Right cardiac atrium (tissue), 5 donors: ENCODE data around the gene GNAS-AS1. TPM values are rescaled to one million over a fixed set of nuclear protein-coding genes. Genes with fewer than 3 reads are reported as not detected.

Experiments used
- ATAC-seq, 2 donors: fragments of 200-7000 bp; cut with Tn5 transposase; one replicate each; pipeline versions ENCODE4 v1.8.0 to v1.9.1; 2020; ENCODE audit warnings: moderate library complexity in 2 of 2, mild to moderate bottlenecking in 1 of 2
- DNase-seq, 3 donors: peaks; one replicate each; pipeline ENCODE4 v3.0.0-alpha.2; 2020
- H3K27ac ChIP-seq: one replicate; pipeline ENCODE4 v1.5.1; 2013; ENCODE audit warnings: mild to moderate bottlenecking, low read length, control low read depth, moderate library complexity
- H3K27me3 ChIP-seq: one replicate; pipeline ENCODE4 v1.6.1; 2013; ENCODE audit not compliant: control insufficient read depth, insufficient read depth
- H3K4me1 ChIP-seq: one replicate; pipeline ENCODE4 v1.6.1; 2013; ENCODE audit warnings: low read length; ENCODE audit not compliant: control insufficient read depth, insufficient read depth
- H3K4me3 ChIP-seq: one replicate; pipeline ENCODE4 v1.5.1; 2013; ENCODE audit warnings: low read length, control low read depth
- H3K9me3 ChIP-seq: one replicate; pipeline ENCODE4 v1.6.1; 2013; ENCODE audit warnings: low read length; ENCODE audit not compliant: control insufficient read depth
- WGBS: extraction: QIAGEN DNeasy Blood & Tissue Kit; methylation state at CpG from one replicate; pipeline ENCODE4 v1.1.7; 2013; 5-methylcytosine and 5-hydroxymethylcytosine counted together
- intact Hi-C, 4 donors: fragments of 100-400 bp; cut with DNase I; formaldehyde crosslinking; loops; one replicate each; pipeline versions ENCODE4 v1.11.0 to v1.14.0; 2022 to 2023
- long read RNA-seq, 4 donors: library from polyadenylated mRNA; unstranded; transcript quantifications; one replicate each; pipeline ENCODE4 v2.0.0, GENCODE V29; 2020 to 2021
- polyA plus RNA-seq: library from polyadenylated mRNA; stranded (reverse); fragments of 200-250 nt; gene quantifications from one replicate; pipeline ENCODE4 v1.2.3, GENCODE V29; 2013
- total RNA-seq, 4 donors: library from RNA; stranded (reverse); fragmentation: NEBNext Ultra II Directional; extraction: Animal tissue kit (Norgen Biotek cat#: 25700); gene quantifications; one replicate each; pipeline ENCODE4 v1.2.1, GENCODE V29; 2021
- donor health status: healthy with polysubstance abuse.
- donor health status: DM: no; HTN: yes; CAD: no.
- donor health status: DM: no; HTN: no; CAD: no.
- donor health status: DM: no; HTN: yes; CAD: no; lungs with severe emphysema.
- donor health status: DM: yes; HTN: yes; CAD: no.

GNAS-AS1 gene
- under 1 TPM; 0.42 to 0.74 (median 0.50) TPM for total RNA-seq
- 0.32 TPM for polyA plus RNA-seq
- long read RNA-seq, donor 1, partial matches to known transcripts = 0 of 1 reads
- long read RNA-seq, donor 1, other reads (novel, unspliced or antisense) = 1 of 1 reads
- long read RNA-seq, donor 2, partial matches to known transcripts = 0 of 1 reads
- long read RNA-seq, donor 2, other reads (novel, unspliced or antisense) = 1 of 1 reads
- long read RNA-seq, donor 3 = 0 reads
- long read RNA-seq, donor 4 = 0 reads

- Histone ChIP-seq H3K4me3 (peak within 1 kb of the TSS; percentile 39), H3K4me1 (no peaks in the 10 kb centered on the region), H3K27me3 (no peaks in the 10 kb centered on the region), H3K27ac (no peak within 1 kb of the TSS), H3K9me3 (no peaks in the 10 kb centered on the region)
- WGBS = 46% methylated on average over 25 of the region's 25 CpGs
- intact Hi-C loops = loop anchor here in 1 of 4 donors (10.0 kb wide), 1 partner anchor 616 kb away; no protein-coding TSS in a partner anchor
- ATAC-seq = peak; percentile 80 to 89
- peak; percentile 87 to 94 (median 94) for DNase-seq
Measured at GRCh38 chr20:58850693-58851174, at the start of gene GNAS-AS1. GNAS-AS1 (minus strand) TSS chr20:58850902.

DNA sequence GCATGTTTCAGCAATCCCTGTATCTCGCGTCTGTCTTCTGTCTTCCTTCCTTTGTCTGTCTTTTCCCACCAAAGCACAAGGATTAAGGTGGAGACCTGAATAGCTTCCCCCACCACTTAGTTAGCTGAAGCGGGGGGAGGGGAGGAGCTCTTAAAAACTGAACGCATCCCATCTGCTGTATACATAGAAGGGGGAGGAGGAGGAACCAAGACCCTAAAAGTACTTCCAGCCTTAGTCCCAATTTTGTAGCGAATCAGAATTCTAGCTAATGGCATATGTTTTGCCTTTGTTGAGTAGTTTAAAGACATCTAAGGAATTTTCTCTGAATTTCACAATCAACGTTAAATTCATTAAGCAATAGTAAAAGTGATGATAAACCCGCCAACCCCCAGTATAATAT is 49.7 kb upstream of the GNAS-AS1 start:
- Histone ChIP-seq H3K27ac (no peak overlapping the region), H3K27me3 (no peaks in the 10 kb centered on the region), H3K4me3 (no peak overlapping the region), H3K9me3 (no peaks in the 10 kb centered on the region), H3K4me1 (peaks cover 8% of the 10 kb centered on the region)
- no peak for DNase-seq
- 51% methylated on average over 7 of the region's 7 CpGs for WGBS
- intact Hi-C loops = no loop called here
- ATAC-seq = no peak

GRCh38 chr20:58899512-58899911 is 48.8 kb upstream of the GNAS-AS1 start:
- H3K9me3 ChIP-seq = no peaks in the 10 kb centered on the region
- no peak for DNase-seq
- H3K4me3 ChIP-seq = no peak overlapping the region
- no peak overlapping the region for H3K27ac ChIP-seq
- no peak for ATAC-seq
- peaks cover 8% of the 10 kb centered on the region for H3K4me1 ChIP-seq
- intact Hi-C loops = loop anchor here in 3 of 4 donors (10.0 kb wide), 3 partner anchors 85 to 145 kb away; partner anchors contain the start of genes NELFCD (in 2 of the 3), PRELID3B (in 1 of the 3) and TUBB1 (in 1 of the 3)
- WGBS = 82% methylated on average over 10 of the region's 10 CpGs
- H3K27me3 ChIP-seq = no peaks in the 10 kb centered on the region

DNA sequence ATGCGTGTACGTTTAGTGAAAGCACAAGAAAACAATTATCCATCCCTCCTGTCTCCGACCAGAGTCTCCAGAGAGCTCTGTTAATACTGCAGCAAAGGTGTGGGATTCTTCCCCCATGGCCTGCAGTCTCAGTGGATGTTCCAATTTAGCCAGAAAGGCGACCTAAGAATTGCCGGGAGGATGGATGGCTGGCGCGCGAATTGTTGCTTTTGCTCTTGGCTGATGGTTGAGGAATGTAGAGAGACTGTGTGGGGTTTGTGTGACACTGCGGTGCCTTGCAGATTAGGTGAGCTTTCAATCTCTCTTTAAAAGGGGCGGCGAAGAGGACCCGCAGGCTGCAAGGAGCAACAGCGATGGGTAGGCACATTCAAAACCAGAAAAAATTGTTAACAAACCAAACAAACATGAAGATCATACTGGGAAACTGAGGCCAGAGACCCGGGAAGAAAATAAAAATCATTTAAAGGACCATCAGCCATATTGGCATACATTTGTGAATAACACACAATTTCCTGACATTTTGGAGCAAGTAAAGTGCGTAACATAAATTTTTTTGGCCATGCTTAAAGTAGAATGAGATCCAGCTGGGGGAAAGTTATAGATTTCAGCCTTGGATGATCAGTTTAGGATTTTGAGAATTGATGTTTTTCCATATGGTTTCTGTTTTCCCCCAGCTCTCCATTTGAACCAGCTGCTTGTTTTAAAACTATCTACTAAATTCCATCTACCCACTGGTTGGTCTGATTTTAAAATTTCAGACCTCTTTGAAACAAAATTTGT is 48.1 kb upstream of the GNAS-AS1 start:
- WGBS = 42% methylated on average over 15 of the region's 15 CpGs
- DNase-seq (no peak), ATAC-seq (no peak)
- H3K4me3 ChIP-seq = no peak overlapping the region
- intact Hi-C loops = loop anchor here in 3 of 4 donors (10.0 kb wide), 3 partner anchors 86 to 146 kb away; partner anchors contain the start of genes NELFCD (in 2 of the 3), PRELID3B (in 1 of the 3) and TUBB1 (in 1 of the 3)
- H3K9me3 ChIP-seq = no peaks in the 10 kb centered on the region
- peaks cover 8% of the 10 kb centered on the region for H3K4me1 ChIP-seq
- H3K27me3 ChIP-seq = no peaks in the 10 kb centered on the region
- peak overlapping the region; percentile 20 for H3K27ac ChIP-seq

- ATAC-seq = no peak
- DNase-seq = no peak
- Histone ChIP-seq H3K4me3 (no peak overlapping the region), H3K4me1 (peaks cover 8% of the 10 kb centered on the region), H3K27ac (no peak overlapping the region), H3K9me3 (no peaks in the 10 kb centered on the region), H3K27me3 (no peaks in the 10 kb centered on the region)
- intact Hi-C loops = loop anchor here in 3 of 4 donors (10.0 kb wide), 3 partner anchors 87 to 147 kb away; partner anchors contain the start of genes NELFCD (in 2 of the 3), PRELID3B (in 1 of the 3) and TUBB1 (in 1 of the 3)
- WGBS = 33% methylated on average over 4 of the region's 4 CpGs
Measured at GRCh38 chr20:58897488-58897887, 46.8 kb upstream of the GNAS-AS1 start.

DNA sequence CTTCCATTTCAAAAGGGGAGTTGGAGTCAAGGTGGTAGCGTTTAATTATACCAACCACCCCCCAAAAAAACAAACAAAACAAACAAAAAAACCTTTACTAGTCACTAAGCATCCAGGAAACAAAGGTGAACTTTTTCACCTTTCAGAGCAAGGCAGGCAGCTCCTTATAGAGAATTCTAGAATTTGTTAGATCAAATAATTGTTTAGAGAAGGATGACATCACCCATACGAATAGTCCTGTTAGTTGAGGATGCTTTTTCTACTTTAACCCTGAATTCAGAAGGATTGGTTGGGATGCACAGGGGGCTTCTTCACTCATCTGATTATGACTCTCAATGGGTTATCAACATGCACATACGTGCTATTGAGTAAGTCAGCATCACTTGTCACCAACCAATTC is 46.1 kb upstream of the GNAS-AS1 start:
- ATAC-seq (no peak), DNase-seq (no peak)
- intact Hi-C loops = loop anchor here in 3 of 4 donors (10.0 kb wide), 3 partner anchors 88 to 148 kb away; partner anchors contain the start of genes NELFCD (in 2 of the 3), PRELID3B (in 1 of the 3) and TUBB1 (in 1 of the 3)
- peaks cover 8% of the 10 kb centered on the region for H3K4me1 ChIP-seq
- no peaks in the 10 kb centered on the region for H3K27me3 ChIP-seq
- no peaks in the 10 kb centered on the region for H3K9me3 ChIP-seq
- 44% methylated on average over 3 of the region's 3 CpGs for WGBS
- H3K4me3 ChIP-seq = no peak overlapping the region
- H3K27ac ChIP-seq = no peak overlapping the region

GRCh38 chr20:58895448-58896180 is 44.9 kb upstream of the GNAS-AS1 start:
- DNase-seq (peak in 2 of 3 donors; percentile 26 to 65), ATAC-seq (no peak)
- H3K27me3 ChIP-seq = no peaks in the 10 kb centered on the region
- H3K9me3 ChIP-seq = no peaks in the 10 kb centered on the region
- no peak overlapping the region for H3K27ac ChIP-seq
- WGBS = 26% methylated on average over 13 of the region's 13 CpGs
- H3K4me3 ChIP-seq = no peak overlapping the region
- intact Hi-C loops = loop anchor here in 3 of 4 donors (10.0 kb wide), 3 partner anchors 89 to 149 kb away; partner anchors contain the start of genes NELFCD (in 2 of the 3), PRELID3B (in 1 of the 3) and TUBB1 (in 1 of the 3)
- peaks cover 8% of the 10 kb centered on the region for H3K4me1 ChIP-seq

GRCh38 chr20:58894652-58895447 is 44.1 kb upstream of the GNAS-AS1 start:
- WGBS = 25% methylated on average over 5 of the region's 5 CpGs
- intact Hi-C loops = loop anchor here (5.0 to 10.0 kb wide), 4 partner anchors 90 to 150 kb away; partner anchors contain the start of genes ATP5F1E (in 2 of the 4), NELFCD (in 2 of the 4), PRELID3B (in 1 of the 4) and TUBB1 (in 1 of the 4)
- DNase-seq = no peak
- no peak overlapping the region for H3K27ac ChIP-seq
- no peaks in the 10 kb centered on the region for H3K27me3 ChIP-seq
- peaks cover 8% of the 10 kb centered on the region for H3K4me1 ChIP-seq
- H3K4me3 ChIP-seq = no peak overlapping the region
- no peaks in the 10 kb centered on the region for H3K9me3 ChIP-seq
- ATAC-seq = no peak

GRCh38 chr20:58893355-58894120 is 42.8 kb upstream of the GNAS-AS1 start:
- ATAC-seq (no peak), DNase-seq (no peak)
- Histone ChIP-seq H3K27me3 (no peaks in the 10 kb centered on the region), H3K9me3 (no peaks in the 10 kb centered on the region), H3K4me3 (peak overlapping the region; percentile 100), H3K4me1 (peaks cover 6% of the 10 kb centered on the region), H3K27ac (no peak overlapping the region)
- intact Hi-C loops = loop anchor here (2.0 to 10.0 kb wide), 5 partner anchors 87 to 151 kb away; partner anchors contain the start of genes NELFCD (in 3 of the 4), ATP5F1E (in 2 of the 4), PRELID3B (in 1 of the 4) and TUBB1 (in 1 of the 4)
- WGBS = 41% methylated on average over 5 of the region's 5 CpGs
